GM21737 (cell line): ENCODE data around the gene BMP2K.

Source experiments
- ATAC-seq: cut with Tn5 transposase; IDR thresholded peaks from one replicate; pipeline ENCODE4 v1.9.1; 2021; ENCODE audit warnings: mild to moderate bottlenecking, moderate library complexity; ENCODE audit not compliant: unreplicated experiment

BMP2K gene

DNA sequence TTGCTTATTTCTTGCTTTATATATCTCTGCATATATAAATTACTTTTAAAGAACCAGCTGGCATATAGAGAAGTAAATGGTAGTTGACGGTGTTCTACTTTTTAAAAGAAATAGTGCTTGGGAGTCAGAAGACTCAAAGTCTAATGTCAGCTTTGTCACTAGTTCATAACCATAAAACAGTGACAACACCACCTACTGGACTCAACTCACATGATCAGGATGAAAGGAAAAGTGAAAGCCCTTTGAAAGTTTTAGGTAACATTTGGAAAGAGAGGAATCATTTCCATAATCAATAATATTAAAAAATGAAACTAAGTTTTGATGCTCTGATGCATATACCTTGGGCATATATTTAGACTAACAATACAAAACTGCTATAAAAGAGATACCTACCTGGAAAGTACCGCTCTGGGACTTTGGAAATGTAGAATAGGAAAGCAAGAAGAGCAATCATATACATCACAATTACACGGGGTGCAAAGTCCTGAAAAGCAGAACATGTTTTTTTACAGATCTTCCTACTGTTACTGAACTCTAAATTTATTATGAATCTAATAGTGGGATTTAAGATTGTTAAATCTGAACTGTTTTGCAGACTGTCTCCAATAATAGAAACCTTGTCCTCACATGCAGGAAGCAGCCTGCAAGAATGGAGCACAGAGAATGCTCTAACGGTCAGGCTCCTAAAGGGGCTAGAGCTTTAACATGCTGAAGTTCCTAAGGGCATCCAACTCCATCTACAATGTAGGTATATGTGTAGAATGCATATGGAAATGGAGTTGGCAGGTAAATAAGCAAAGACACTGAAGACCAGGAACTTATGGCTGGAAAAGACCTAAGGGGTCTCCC is 147.5 kb downstream of the BMP2K start:
- no peak for ATAC-seq

DNA sequence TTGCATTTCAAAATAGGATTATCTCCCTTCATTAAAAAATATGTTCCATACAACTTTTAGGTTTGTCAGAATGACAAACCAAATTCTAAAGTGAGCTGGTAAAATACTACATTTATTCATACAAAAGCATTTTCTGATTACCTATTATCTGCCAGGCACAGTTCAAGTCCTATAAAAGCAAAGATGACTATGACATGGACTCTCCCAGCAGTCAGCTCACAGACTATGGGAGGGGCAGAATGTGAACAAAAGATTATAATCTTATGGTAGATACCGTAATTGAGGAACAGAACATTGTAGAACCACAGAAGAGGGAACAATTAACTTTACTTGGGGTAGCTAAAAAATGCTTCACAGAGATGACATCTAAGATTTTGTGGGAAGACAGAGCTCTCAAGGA is 150.7 kb downstream of the BMP2K start:
- ATAC-seq: no peak

DNA sequence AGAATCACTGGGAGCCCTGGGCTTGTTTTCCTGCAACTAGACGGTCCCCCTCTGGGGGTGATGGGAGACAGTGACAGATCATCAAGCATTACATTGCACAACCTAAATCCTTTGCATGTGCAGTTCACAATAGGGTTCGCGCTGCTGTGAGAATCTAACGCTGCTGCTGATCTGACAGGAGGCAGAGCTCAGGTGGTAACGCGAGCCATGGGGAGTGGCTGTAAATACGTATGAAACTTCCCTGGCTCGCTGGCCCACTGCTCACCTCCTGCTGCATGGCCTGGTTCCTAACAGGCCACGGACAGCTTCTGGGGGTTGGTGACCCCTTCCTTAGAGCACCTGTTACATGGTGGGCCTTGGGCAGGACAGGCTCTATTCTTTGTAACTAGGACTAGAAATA is 152.7 kb downstream of the BMP2K start:
- no peak for ATAC-seq

DNA sequence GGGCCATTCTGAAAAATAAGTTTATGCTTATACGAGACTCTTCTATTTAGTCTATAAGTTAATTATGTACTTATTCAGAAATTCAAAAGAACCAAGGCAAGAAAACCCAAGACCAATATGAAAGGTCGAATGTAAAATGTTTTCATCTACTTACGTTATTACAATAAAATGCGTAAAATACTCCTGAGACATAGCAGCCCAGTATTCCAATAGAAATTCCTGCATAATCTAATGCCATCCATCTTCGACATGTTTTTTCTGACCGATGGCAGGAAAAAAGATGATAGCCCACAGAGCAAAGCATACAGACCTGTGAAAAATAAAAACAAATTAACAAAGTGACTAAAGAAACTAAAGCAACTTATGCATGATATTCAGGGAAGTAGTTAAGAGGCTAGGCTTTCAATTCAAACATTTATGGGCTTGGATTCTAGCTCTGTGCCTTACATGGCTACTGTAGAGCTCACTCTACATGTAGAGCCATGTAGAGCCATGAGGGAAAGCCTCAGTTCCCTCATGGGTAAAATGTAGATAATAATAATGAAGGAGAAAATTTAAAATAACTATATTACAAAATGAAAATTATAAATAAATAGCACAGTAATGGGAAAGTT is 154.0 kb downstream of the BMP2K start:
- no peak for ATAC-seq

DNA sequence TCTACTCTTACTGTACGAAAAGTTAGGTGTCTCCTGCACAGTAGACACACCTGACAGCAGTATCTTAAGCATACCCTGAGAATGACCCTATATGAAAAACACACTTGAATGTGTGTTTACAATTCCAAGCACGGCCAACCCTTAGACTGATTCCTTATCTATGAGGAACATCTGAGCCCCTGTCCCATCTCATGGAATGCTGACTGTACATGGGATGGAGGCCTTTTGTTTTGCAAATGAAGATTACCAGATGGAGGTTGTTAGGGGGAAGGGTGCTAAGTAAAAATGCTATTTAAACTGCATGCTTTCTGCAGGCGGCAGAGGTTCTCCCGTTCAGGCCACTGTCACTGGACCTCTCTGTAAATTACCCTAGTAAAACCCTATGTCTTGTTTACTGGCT is 160.8 kb downstream of the BMP2K start:
- ATAC-seq: no peak

DNA sequence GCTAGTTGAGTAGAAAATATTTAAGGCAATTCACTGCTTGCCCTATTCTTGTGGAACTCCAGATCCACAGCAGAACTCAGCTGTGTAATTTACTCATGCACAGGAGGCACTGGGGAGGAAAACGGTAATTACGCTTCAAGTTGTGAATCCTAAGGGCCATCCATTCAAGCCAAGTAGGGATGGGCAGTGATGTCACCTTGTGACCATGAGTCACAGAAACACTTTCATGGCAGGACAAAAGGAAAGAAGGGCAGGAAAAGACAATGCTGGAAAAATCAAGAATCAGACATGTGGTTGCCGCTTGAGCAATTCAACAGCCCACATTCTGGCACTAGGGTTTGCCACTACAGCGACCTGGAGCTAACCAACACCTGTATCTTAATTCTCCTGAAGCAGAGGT is 161.7 kb downstream of the BMP2K start:
- no peak for ATAC-seq

DNA sequence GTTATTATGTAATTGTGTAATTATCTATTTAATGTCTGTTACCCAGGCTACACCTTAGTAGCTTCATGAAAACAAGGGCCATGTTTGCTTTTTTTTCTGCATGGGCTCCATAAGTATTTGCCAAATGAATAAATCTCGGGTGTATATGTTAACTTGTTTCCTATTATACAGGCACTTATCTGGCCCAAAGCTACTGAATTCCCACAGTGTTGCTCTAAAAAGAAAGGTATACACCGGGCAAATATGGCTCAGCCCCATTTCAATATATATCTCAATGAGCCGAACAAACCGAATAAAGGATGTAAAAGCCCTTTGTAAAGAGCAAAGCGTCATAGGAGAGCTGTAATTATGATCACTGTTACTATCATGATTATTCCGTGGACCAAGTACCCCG is 162.3 kb downstream of the BMP2K start:
- ATAC-seq: no peak

DNA sequence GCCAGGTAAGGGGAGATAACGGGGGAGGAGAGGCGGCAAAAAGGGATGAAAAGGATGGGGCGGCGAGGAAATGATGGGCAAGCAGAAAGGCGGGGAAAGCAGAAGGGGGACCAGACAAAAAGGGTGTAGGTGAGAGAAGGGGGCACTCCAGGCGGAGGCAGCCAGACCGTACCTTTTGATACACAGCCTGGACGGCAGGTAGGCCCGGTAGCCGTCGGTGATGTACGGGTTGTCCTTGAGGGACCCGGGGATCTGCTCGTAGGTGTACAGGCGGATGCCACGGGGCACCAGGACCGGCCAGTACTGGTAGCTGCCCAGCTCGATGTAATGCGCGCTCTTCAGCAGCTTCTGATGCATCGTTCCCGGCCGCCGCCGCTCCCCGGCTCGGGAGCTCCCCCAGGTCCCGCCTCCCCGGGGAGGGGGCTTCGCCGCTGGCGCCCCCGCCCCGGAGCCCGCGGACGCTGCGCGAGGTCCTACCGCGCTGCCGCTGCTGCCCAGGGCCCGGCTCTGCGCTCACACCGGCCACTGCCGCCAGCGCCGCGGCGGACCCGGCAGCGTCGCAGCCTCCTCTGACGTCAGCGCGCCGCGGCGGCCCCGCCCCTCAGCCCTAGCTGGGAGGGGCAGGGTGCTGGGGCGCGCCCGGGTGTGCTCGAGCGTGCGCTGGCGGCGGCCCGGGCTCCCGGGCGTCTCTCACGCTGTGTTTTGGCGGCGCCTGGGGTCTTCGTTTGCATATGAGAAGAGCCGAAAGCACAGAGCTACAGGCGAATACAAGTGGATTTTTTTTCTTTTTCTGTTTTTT is 162.9 kb downstream of the BMP2K start, which contains the start of gene PAQR3:
TSS of gene PAQR3 (minus strand) at position 571 of the 799 bp plus-strand sequence. CDS start at position 357, 214 bp downstream.
- peak; percentile 99 for ATAC-seq

DNA sequence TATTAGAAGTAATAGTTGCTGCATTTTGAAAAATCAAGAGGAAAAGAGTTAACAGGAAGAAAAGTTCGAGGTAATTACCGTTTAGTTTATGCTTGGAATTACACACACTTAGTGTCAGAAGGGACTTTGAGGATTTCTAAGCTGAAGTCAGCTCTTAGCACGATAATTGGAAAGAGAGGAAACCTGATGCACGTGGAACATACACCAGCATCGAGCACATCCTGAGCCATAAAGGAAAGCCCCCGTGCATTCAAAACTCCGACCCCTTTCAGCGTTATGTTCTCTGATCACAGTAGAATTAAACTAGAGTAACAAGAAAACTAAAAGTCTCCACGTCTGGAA is 163.5 kb downstream of the BMP2K start:
- peak; percentile 15 for ATAC-seq

DNA sequence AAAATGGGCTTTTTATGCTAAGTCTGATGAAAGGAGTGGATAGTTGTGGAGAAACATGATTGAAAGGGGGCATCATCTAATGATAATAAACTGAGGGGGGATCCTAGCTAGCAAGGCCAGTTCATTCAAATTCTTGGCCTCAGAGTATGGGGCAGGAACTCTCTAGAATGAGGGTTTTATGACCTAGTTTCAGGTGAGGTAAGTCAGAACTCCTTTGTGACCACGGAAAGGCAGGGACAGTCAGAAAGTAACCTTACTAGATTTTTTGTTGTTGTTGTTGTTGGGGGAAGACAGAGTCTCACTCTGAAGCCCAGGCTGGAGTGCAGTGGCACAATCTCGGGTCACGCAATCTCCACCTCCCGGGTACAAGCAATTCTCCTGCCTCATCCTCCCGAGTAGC is 164.6 kb downstream of the BMP2K start:
- ATAC-seq: no peak

DNA sequence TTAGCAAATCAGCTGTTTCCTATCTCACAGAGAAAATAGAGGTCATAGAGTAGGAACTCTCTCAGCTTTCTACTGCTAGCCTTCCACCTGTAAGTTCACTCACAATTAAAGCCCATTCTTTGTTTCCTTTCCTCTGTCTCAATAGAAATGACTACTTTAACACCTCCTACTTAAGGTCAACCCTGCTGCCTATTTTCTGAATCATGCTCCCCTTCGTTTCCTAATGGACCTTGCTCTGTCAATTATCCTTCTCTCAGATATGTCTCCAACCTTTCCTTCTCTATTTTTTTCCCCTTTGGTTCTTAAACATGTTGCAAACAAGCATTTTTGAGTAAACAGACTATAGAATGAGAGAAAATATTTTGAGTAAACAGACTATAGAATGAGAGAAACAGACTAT is 168.2 kb downstream of the BMP2K start:
- ATAC-seq: no peak

DNA sequence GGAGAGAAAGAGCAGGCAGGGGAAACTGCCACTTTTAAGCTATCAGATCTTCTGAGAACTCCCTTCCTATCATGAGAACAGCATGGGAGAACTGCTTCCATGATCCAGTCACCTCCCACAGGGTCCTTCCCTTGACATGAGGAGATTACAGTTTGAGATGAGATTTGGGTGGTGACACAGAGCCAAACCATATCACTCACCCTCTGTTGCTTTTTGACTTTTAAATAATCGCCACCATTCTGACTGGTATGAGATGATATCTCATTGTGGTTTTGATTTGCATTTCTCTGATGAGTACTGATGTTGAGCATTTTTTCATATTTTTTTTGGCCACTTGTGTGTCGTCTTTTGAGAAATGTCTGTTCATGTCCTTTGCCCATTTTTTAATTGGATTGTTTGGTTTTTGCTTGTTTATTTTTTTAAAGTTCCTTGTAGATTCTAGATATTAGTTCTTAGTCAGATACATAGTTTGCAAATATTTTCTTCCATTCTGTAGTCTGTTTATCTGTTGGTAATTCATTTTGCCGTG is 169.6 kb downstream of the BMP2K start:
- no peak for ATAC-seq

DNA sequence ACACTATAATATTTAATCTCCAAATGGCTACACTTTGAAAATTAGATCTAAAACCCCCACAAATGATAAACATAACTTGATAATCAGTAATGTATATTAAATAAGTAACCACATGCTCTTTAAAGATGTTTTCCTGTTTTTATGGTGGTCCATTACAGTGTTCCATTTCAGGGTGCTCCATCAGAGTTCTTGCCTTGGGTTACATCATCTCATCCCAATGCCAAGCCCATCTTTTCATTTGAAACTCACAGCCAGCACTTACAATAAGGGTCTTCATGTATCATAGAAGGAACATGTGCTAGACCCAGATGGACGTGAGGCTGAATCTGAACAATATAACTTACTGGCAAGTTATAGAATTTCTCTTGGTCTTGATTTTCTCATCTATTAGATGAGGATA is 173.6 kb downstream of the BMP2K start:
- no peak for ATAC-seq

DNA sequence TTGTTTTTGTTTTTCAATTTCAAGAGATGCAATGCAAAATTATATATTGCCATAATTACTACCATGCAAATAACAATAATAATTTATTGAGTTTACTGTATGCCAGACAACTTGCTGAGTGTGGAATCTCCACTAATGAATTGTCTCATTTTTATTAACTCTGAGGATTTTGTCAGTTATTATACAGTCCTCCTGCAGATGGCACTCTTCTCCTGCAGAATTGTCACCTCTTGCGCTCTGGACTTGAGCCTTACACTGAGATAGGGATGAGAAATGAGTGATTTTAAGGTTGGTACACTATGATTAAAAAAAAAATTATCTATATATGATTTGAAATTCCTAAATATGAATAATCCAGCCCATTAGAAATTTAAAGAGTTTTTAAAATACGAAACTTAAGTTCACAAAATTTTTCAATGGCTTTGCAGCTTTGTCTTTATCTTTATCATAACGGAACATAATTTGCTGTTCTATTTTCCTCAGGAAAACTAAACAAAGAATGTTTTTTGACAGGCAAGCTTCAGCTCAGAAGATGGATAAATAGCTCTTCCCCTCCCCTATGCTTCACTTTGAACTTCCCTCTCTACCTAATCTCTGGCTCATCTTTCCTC is 175.8 kb downstream of the BMP2K start:
- ATAC-seq: no peak

DNA sequence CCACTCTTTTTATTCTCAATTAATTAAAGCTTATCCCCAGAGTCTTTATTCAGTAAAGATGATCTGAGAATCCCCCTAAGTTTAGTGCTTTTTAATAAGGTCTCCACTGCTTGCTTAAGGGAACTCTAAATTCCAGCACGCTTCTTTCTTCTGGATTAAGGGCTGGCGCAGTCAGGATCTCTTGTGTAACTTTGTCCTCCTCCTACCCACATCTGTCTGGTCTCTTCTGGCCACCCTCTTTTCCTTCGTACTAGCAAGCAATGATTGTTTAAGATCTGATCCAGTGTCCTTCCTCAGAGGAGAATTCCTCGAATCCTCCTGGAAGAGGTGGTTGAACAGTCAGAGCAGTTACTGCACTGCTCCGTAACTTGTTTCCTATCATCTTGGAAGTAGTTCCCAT is 177.1 kb downstream of the BMP2K start:
- no peak for ATAC-seq

DNA sequence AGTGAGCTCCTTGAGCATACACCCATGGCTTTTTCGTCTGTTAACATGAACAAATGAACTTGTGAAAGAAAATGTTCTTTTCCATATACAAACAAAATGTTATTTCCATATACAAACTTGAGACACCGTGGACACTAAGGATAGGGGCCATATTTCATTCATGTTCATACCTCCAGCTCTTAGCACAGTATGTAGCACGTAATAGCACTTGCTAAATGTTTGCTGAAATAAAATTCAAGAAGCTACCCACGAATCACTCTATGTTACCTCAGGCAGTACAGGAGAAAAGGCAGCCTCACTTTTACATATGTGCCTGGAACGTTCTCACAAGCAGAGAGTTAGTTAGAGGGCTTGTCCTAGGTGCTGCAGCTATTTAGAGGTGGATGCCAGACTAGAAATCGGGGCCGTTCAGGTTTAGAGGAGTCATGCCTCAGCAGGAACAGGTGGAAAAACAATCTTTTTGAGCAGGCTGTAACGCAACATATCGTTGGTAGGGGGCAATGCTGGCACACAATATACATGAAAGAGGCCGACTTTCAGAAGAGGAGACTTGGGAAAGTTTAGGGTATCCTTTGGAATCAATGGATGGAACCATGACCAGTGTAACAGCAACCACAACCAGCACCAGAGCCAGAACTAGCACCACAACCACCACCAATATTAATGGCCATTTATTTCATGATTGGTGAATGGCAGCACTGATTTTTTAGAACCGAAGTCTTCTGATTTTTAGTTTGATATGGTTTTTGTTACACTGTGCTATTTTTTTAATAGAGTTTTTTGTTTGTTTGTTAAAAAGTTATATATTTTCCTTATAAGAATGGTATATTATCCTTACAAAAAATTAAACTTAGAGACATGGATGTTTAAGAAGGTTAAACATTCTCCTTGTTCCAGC is 177.9 kb downstream of the BMP2K start:
- no peak for ATAC-seq

DNA sequence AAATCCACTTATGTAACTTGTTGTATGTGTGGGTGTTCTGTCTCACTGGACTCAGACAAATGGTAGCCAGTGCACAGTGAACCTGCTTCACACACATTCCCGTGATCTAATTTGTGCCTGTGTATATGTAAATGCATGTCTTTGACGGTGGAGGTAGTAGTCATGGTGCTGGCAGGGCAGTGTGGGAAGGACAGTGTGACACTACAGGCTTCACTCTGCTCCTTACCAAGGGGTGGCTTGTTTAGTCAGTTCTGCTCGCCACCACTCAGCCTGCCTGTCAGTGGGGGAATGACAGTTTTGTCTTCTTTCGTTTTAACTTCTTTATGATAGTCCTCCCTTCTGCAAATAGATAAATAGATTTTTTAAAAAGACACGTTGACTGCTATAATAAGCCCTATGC is 180.8 kb downstream of the BMP2K start:
- no peak for ATAC-seq

DNA sequence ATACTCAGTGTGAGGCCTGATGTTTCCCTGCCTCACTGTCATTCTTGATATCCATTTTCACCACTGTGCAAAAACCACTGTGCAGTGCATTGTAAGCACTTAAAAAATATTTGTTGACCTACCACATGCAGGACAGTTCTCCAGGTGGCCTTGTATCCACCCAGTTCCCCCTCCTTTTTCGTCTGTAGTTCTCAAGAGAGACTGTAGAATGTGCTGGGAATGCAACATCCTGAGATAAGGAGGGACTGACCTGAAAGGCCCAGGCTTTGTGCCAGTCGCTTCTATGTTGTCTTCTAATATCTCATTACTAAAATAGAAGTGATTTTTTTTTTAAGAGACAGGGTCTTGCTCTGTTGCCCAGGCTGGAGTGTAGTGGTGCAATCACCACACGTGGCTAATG is 184.8 kb downstream of the BMP2K start:
- no peak for ATAC-seq
